Measurements from ENCODE around the gene DIS3L2.
"Not testable (repeated sequence)": the region's sequence is repeated elsewhere in the genome, so short reads cannot be mapped to it uniquely, and the experiment has no call there.

- TF ChIP-seq RAD21 (IDR thresholded peaks at IDR 0.05; ENCODE audit: low read length); CTCF (conservative IDR thresholded peaks at IDR 0.05; ENCODE audit: low read depth, low read length); NFE2L2 (IDR thresholded peaks at IDR 0.05; ENCODE audit: low read depth, low read length): not testable (repeated sequence)
These were observed 401.7 kb downstream of the DIS3L2 start for GRCh38 chr2:232363064-232363783.
